Stimulated activated CD8-positive, alpha-beta memory T cell treated with anti-CD3 and anti-CD28 coated beads, Interleukin-15, amount 100 ng/mL, for 1 hour (primary cell): ENCODE measurements around the gene BAG2.

Experiments used
- DNase-seq: peaks from one replicate; pipeline ENCODE4 v3.0.0-alpha.2; 2020; ENCODE audit warnings: low read depth

Gene BAG2

GRCh38 chr6:57172136-57173055, at the start of gene BAG2:
BAG2 (plus strand) TSS chr6:57172326; CDS start chr6:57172698, 372 bp downstream.
- peak; percentile 74 for DNase-seq

GRCh38 chr6:57123111-57123510, 49.0 kb upstream of the BAG2 start:
- no peak for DNase-seq

GRCh38 chr6:57127763-57128162, 44.4 kb upstream of the BAG2 start:
- no peak for DNase-seq

- no peak for DNase-seq
Measured at GRCh38 chr6:57130661-57131177, 41.4 kb upstream of the BAG2 start.

- DNase-seq: no peak
Measured at GRCh38 chr6:57134954-57135353, 37.2 kb upstream of the BAG2 start.

GRCh38 chr6:57135885-57136284, 36.2 kb upstream of the BAG2 start:
- DNase-seq: no peak

- DNase-seq: no peak
Measured at GRCh38 chr6:57137350-57137749, 34.8 kb upstream of the BAG2 start.

- DNase-seq: no peak
Measured at GRCh38 chr6:57138026-57138425, 34.1 kb upstream of the BAG2 start.

- DNase-seq: no peak
Measured at GRCh38 chr6:57141451-57142177, 30.5 kb upstream of the BAG2 start.

- DNase-seq: no peak
Measured at GRCh38 chr6:57142178-57142525, 30.0 kb upstream of the BAG2 start.

- no peak for DNase-seq
Measured at GRCh38 chr6:57143690-57144089, 28.4 kb upstream of the BAG2 start.

- DNase-seq: no peak
Measured at GRCh38 chr6:57147401-57147800, 24.7 kb upstream of the BAG2 start.

- DNase-seq: no peak
Measured at GRCh38 chr6:57147955-57148858, 23.9 kb upstream of the BAG2 start.

GRCh38 chr6:57158658-57159057, 13.5 kb upstream of the BAG2 start:
- DNase-seq: no peak

- no peak for DNase-seq
Measured at GRCh38 chr6:57159127-57159526, 13.0 kb upstream of the BAG2 start.

- DNase-seq: no peak
Measured at GRCh38 chr6:57162028-57162427, 10.1 kb upstream of the BAG2 start.

- DNase-seq: no peak
Measured at GRCh38 chr6:57162516-57162915, 9.6 kb upstream of the BAG2 start.

GRCh38 chr6:57163956-57164355, 8.2 kb upstream of the BAG2 start:
- DNase-seq: no peak

GRCh38 chr6:57165080-57165479, 7.0 kb upstream of the BAG2 start:
- no peak for DNase-seq

- no peak for DNase-seq
Measured at GRCh38 chr6:57173056-57173885, 1.1 kb downstream of the BAG2 start.

GRCh38 chr6:57173886-57174510, 1.9 kb downstream of the BAG2 start:
- DNase-seq: no peak
